ENCODE measurements around the gene MAP2K3. TPM values are rescaled to one million over a fixed set of nuclear protein-coding genes. Genes with fewer than 3 reads are reported as not detected.

Gene MAP2K3
- total and polyA plus RNA-seq, 10 of the 15 experiments (the other 5 are each of a cell fraction or from before 2014, with no cell fraction given), result 0.71 to 39.4 (median 18.6) TPM

- ATAC-seq (no peak), FAIRE-seq (no peak), DNase-seq (ENCODE audit: low read depth, low spot score) (no peak)
- Histone ChIP-seq H3K27me3 (replicated peaks in 1 of 2; ENCODE audit: control insufficient read depth in 2 of 2, insufficient read depth in 2 of 2, low read length in 1 of 2) (no peaks in the 10 kb centered on the region; a peak in 2 of 4 replicates), H3K4me3 (no peak overlapping the region), H4K20me1 (ENCODE audit: control insufficient read depth, insufficient read depth) (no peaks in the 10 kb centered on the region), H3K4me2 (ENCODE audit: control insufficient read depth, insufficient read depth) (no peak overlapping the region), H3K27ac (ENCODE audit: control insufficient read depth, insufficient read depth) (no peak overlapping the region), H3K36me3 (ENCODE audit: control insufficient read depth in 2 of 2, insufficient read depth in 2 of 2, low read length in 1 of 2) (no peaks in the 10 kb centered on the region), H3K9me3 (replicated peaks; ENCODE audit: control insufficient read depth, insufficient read depth, low read length) (no peaks in the 10 kb centered on the region), H2AFZ (ENCODE audit: control insufficient read depth, low read depth, low read length) (no peak overlapping the region), H3K4me1 (ENCODE audit: control insufficient read depth, insufficient read depth, low read length) (no peaks in the 10 kb centered on the region; the same call in 1 of the 2 replicates), H3K9ac (ENCODE audit: control insufficient read depth, insufficient read depth, low read length) (no peak overlapping the region), H3K79me2 (ENCODE audit: control insufficient read depth, insufficient read depth, low read length) (no peaks in the 10 kb centered on the region)
- WGBS (ENCODE audit: insufficient coverage, insufficient replicate concordance, low lambda C conversion rate, missing lambda C conversion rate), result 45% methylated on average over 7 of the region's 8 CpGs
- intact Hi-C loops (cut with micrococcal nuclease; ENCODE audit: unreplicated experiment), result no loop called here
- CTCF ChIA-PET, result no interaction called here
- RAD21 ChIA-PET (ENCODE audit: unreplicated experiment), result no interaction called here
- SMC1A ChIA-PET (ENCODE audit: uncharacterized antibody, unreplicated experiment), result no interaction called here
- in situ Hi-C loops (cut with MboI), result no loop called here
- POLR2A ChIA-PET, result no interaction called here
- no TSS peak for BruUV-seq (replicated peaks)
- TF ChIP-seq RFX5 (IDR thresholded peaks at IDR 0.05; ENCODE audit: low read depth, low read length), result no peak
- no peak for TF ChIP-seq BCL11A (IDR thresholded peaks at IDR 0.05; ENCODE audit: low read depth, low read length)
- no peak for TF ChIP-seq ZBTB4 (CRISPR knock-in tag; IDR thresholded peaks at IDR 0.05)
- TF ChIP-seq RELA (IDR thresholded peaks at IDR 0.05; ENCODE audit: borderline replicate concordance, partially characterized antibody), result no peak
- no peak for TF ChIP-seq ZNF217 (IDR thresholded peaks at IDR 0.05)
- TF ChIP-seq LARP7 (IDR thresholded peaks at IDR 0.05), result no peak
- no peak for TF ChIP-seq ZBTB11 (CRISPR knock-in tag; IDR thresholded peaks at IDR 0.05)
- no peak for TF ChIP-seq SIN3A (IDR thresholded peaks at IDR 0.05; ENCODE audit: low read depth, low read length)
- TF ChIP-seq SKIL (IDR thresholded peaks at IDR 0.05; ENCODE audit: low read depth, poor library complexity, severe bottlenecking), result no peak
- TF ChIP-seq NR2F1 (conservative IDR thresholded peaks at IDR 0.05), result no peak
- no peak for TF ChIP-seq E2F8 (IDR thresholded peaks at IDR 0.05; ENCODE audit: low read depth, partially characterized antibody)
- TF ChIP-seq TCF7 (IDR thresholded peaks at IDR 0.05; ENCODE audit: borderline replicate concordance), result no peak
- no peak for TF ChIP-seq ATF7 (IDR thresholded peaks at IDR 0.05; ENCODE audit: low read depth)
- TF ChIP-seq FOXM1 (IDR thresholded peaks at IDR 0.05; ENCODE audit: low read depth, low read length), result no peak
Measured at GRCh38 chr17:21352981-21353265, 68.4 kb downstream of the MAP2K3 start.
